Right ventricle myocardium inferior (tissue), 1 donor: ENCODE results near the gene CLSTN2. TPM values are rescaled to one million over a fixed set of nuclear protein-coding genes. Genes with fewer than 3 reads are reported as not detected.

ENCODE experiments used
- ATAC-seq: fragments of 200-7000 bp; cut with Tn5 transposase; one replicate; pipeline ENCODE4 v1.9.1; 2020; ENCODE audit warnings: mild to moderate bottlenecking, moderate library complexity
- DNase-seq: peaks from one replicate; pipeline ENCODE4 v3.0.0; 2021; ENCODE audit errors: missing footprints
- intact Hi-C: fragments of 100-400 bp; cut with DNase I; formaldehyde crosslinking; loops from one replicate; pipeline ENCODE4 v1.11.0; 2022
- total RNA-seq: library from RNA; stranded (reverse); fragmentation: NEBNext Ultra II Directional; extraction: Animal tissue kit (Norgen Biotek cat#: 25700); gene quantifications from one replicate; pipeline ENCODE4 v1.2.1, GENCODE V29; 2021
- donor health status: DM: no; HTN: yes; CAD: no; lungs with severe emphysema.

Gene CLSTN2
- total RNA-seq, 1 donor from 2014 or later: 8.4 TPM

GRCh38 chr3:140501770-140502364, 566.9 kb downstream of the CLSTN2 start:
- intact Hi-C loops: no loop called here
- DNase-seq: no peak
- no peak for ATAC-seq

- DNase-seq: no peak
- intact Hi-C loops: no loop called here
- peak; percentile 86 for ATAC-seq
Observed at GRCh38 chr3:140505213-140505612, 570.2 kb downstream of the CLSTN2 start.

GRCh38 chr3:140505876-140506275, 570.9 kb downstream of the CLSTN2 start:
- no peak for DNase-seq
- ATAC-seq: no peak
- intact Hi-C loops: no loop called here

- ATAC-seq (no peak), DNase-seq (no peak)
- intact Hi-C loops: no loop called here
Observed at GRCh38 chr3:140508550-140508949, 573.6 kb downstream of the CLSTN2 start.

GRCh38 chr3:140509534-140509933, 574.5 kb downstream of the CLSTN2 start:
- intact Hi-C loops: no loop called here
- no peak for ATAC-seq
- no peak for DNase-seq

GRCh38 chr3:140510303-140510861, 575.4 kb downstream of the CLSTN2 start:
- ATAC-seq (no peak), DNase-seq (no peak)
- intact Hi-C loops: no loop called here

- DNase-seq (no peak), ATAC-seq (no peak)
- intact Hi-C loops: no loop called here
Observed at GRCh38 chr3:140521751-140522445, 586.9 kb downstream of the CLSTN2 start.

- DNase-seq (no peak), ATAC-seq (no peak)
- intact Hi-C loops: no loop called here
Observed at GRCh38 chr3:140522653-140523380, 587.8 kb downstream of the CLSTN2 start.

GRCh38 chr3:140523600-140523999, 588.6 kb downstream of the CLSTN2 start:
- no peak for ATAC-seq
- intact Hi-C loops: no loop called here

GRCh38 chr3:140527156-140527555, 592.2 kb downstream of the CLSTN2 start:
- intact Hi-C loops: no loop called here
- DNase-seq (no peak), ATAC-seq (no peak)

More at GRCh38 chr3:140523600-140523999, 588.6 kb downstream of the CLSTN2 start:
- no peak for DNase-seq

GRCh38 chr3:140529096-140529495, 594.1 kb downstream of the CLSTN2 start:
- intact Hi-C loops: no loop called here
- DNase-seq (no peak), ATAC-seq (peak; percentile 16)

- intact Hi-C loops: no loop called here
- ATAC-seq: no peak
- no peak for DNase-seq
Observed at GRCh38 chr3:140529558-140529957, 594.6 kb downstream of the CLSTN2 start.

- ATAC-seq: no peak
- intact Hi-C loops: no loop called here
- no peak for DNase-seq
Observed at GRCh38 chr3:140530131-140530530, 595.1 kb downstream of the CLSTN2 start.

GRCh38 chr3:140530603-140531002, 595.6 kb downstream of the CLSTN2 start:
- ATAC-seq: no peak

GRCh38 chr3:140532793-140533330, 597.9 kb downstream of the CLSTN2 start:
- intact Hi-C loops: no loop called here
- ATAC-seq (no peak), DNase-seq (no peak)

More at GRCh38 chr3:140530603-140531002, 595.6 kb downstream of the CLSTN2 start:
- intact Hi-C loops: no loop called here
- DNase-seq: no peak

GRCh38 chr3:140536926-140537726, 602.1 kb downstream of the CLSTN2 start:
- intact Hi-C loops: no loop called here
- ATAC-seq (peak; percentile 57), DNase-seq (no peak)

- ATAC-seq (no peak), DNase-seq (no peak)
- intact Hi-C loops: no loop called here
Observed at GRCh38 chr3:140537727-140538082, 602.7 kb downstream of the CLSTN2 start.

- ATAC-seq (no peak), DNase-seq (no peak)
- intact Hi-C loops: no loop called here
Observed at GRCh38 chr3:140540262-140540661, 605.3 kb downstream of the CLSTN2 start.
